Stimulated activated CD8-positive, alpha-beta memory T cell treated with anti-CD3 and anti-CD28 coated beads, Interleukin-15, amount 100 ng/mL, for 1 hour (primary cell): ENCODE measurements around the gene MYT1.
"Not testable (repeated sequence)": the region's sequence is repeated elsewhere in the genome, so short reads cannot be mapped to it uniquely, and the experiment has no call there.

Experiments
- DNase-seq: peaks from one replicate; pipeline ENCODE4 v3.0.0-alpha.2; 2020; ENCODE audit warnings: low read depth

The MYT1 gene

GRCh38 chr20:64164123-64164836, at the start of gene MYT1:
Gene MYT1 (plus strand): TSS chr20:64164452. CDS start chr20:64198862, 34,410 bp downstream.
- no peak for DNase-seq

GRCh38 chr20:64115171-64115911, 48.9 kb upstream of the MYT1 start:
- no peak for DNase-seq

DNA sequence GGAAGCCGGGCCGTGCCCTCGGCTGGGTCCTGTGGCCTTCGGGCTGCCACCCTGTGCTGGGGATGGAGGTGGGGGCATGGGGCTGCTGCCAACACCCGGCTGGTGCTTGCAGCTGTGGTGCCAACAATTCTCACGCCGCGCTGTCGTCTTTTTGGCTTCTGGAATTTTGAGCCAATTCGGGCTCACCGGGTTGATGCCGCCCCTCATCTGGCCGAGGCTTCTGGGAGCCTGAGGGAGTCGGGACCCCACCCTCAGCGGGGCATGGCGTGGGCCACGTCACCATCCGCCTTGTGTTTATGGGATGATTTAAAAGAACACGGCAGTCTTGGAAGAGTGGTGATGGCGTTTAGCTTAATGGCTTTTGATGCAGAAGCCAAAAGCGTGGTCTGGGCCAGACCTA, 48.2 kb upstream of the MYT1 start:
- DNase-seq: no peak

- no peak for DNase-seq
These were observed 47.5 kb upstream of the MYT1 start for GRCh38 chr20:64116541-64117431.

DNA sequence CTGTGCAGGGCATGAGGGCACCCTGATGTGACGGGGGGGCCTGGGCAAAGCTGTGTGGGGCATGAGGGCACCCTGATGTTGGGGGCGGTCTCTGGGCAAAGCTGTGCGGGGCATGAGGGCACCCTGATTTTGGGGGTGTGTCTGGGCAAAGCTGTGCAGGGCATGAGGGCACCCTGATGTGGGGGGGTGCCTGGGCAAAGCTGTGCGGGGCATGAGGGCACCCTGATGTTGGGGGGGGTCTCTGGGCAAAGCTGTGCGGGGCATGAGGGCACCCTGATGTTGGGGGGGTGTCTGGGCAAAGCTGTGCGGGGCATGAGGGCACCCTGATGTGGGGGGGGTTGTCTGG, 46.8 kb upstream of the MYT1 start:
- not testable (repeated sequence) for DNase-seq

DNA sequence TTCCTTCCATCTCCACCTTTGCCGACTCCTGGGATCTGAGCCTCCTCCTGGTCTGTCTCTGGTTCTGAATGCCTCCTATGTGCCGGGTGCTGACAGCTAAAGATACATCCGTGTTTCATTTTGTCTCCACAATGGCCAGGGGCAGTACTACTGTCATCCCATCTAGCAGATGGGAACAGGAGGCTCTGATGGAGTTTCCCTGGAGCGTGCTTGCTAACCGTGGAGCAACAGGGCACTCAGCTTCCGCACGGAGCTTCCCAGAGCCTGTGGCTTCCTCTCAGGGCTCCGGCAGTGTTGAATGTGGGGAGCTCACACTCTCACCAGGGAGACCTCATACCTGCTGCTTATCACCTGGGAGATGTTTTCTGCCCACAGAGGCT, 45.0 kb upstream of the MYT1 start:
- no peak for DNase-seq

- no peak for DNase-seq
These were observed 44.4 kb upstream of the MYT1 start for GRCh38 chr20:64119681-64120341.

- DNase-seq: no peak
These were observed 42.7 kb upstream of the MYT1 start for GRCh38 chr20:64121586-64121985.

- not testable (repeated sequence) for DNase-seq
These were observed 41.3 kb upstream of the MYT1 start for GRCh38 chr20:64122927-64123326.

DNA sequence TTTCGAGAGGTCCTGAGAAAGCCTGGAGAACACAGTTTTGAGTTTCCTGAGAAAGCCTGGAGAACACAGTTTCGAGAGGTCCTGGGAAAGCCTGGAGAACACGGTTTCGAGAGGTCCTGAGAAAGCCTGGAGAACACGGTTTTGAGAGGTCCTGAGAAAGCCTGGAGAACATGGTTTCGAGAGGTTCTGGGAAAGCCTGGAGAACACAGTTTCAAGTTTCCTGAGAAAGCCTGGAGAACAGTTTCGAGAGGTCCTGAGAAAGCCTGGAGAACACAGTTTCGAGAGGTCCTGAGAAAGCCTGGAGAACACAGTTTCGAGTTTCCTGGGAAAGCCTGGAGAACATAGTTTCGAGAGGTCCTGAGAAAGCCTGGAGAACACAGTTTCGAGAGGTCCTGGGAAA, 40.7 kb upstream of the MYT1 start:
- not testable (repeated sequence) for DNase-seq

GRCh38 chr20:64129146-64129782, 35.0 kb upstream of the MYT1 start:
- DNase-seq: no peak

- no peak for DNase-seq
These were observed 34.0 kb upstream of the MYT1 start for GRCh38 chr20:64130271-64130670.

DNA sequence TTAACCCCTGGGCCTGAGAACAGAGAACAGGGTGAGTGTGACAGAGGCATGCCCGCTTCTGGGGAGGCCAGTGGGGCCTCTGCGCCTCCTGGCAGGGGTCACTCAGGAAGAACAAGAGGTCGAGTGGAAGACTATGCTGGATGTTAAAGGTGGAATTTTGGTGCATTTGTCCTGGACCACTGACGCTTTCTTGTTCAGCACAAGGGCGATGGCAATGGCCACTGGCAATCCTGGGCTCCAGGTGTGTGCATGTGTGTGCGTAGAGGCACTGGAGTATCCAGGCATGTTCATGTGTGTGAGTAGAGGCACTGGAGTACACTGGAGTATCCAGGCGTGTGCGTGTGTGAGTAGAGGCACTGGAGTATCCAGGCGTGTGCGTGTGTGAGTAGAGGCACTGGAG, 33.4 kb upstream of the MYT1 start:
- no peak for DNase-seq

GRCh38 chr20:64131406-64131805, 32.8 kb upstream of the MYT1 start:
- no peak for DNase-seq

- no peak for DNase-seq
These were observed 30.3 kb upstream of the MYT1 start for GRCh38 chr20:64133951-64134407.

- not testable (repeated sequence) for DNase-seq
These were observed 29.5 kb upstream of the MYT1 start for GRCh38 chr20:64134744-64135143.

- no peak for DNase-seq
These were observed 28.1 kb upstream of the MYT1 start for GRCh38 chr20:64136004-64136710.

DNA sequence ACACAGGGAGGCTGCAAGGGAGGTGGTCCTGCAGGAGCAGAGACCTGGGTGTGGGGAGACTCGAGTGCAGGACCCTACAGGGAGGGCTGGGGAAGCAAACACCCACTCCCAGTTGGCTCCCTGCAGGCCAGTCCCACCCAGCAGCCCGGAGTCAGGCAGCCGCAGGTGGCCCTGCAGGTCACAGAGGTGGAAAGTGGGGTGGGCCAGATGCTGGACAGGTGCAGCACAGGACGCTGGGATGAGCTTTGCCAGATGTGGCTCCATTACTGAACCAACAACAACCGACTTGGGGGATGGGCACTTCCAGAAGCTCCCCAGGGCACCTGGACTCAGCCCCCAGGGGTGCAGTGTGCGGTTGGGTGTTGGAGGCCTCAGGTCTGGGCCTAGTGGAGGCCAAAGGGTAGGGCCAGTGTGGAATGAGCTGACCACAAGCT, 26.6 kb upstream of the MYT1 start:
- DNase-seq: no peak

DNA sequence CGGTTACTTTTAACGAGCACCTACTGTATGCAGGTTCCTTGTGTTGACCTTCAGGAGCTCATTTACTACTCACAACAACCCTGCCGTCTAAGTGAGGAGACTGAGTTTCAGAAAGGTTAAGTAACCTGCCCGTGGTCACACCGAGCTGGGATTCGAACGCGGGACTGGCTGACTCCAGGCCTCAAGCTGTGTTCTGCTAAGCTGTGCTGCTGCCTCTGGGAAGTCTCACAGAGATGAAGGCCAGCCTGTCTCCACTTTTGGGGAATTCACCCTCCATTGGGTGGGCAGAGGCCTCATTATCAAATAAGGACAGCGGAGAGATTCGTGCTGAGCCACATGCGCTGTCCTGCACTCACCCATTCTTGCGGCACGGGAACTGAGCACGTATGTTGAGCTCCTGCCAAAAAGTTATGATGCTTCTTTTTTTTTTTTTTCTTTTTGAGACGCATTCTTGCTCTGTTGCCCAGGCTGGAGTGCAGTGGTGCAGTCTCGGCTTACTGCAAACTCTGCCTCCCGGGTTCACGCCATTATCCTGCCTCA, 25.9 kb upstream of the MYT1 start:
- no peak for DNase-seq

DNA sequence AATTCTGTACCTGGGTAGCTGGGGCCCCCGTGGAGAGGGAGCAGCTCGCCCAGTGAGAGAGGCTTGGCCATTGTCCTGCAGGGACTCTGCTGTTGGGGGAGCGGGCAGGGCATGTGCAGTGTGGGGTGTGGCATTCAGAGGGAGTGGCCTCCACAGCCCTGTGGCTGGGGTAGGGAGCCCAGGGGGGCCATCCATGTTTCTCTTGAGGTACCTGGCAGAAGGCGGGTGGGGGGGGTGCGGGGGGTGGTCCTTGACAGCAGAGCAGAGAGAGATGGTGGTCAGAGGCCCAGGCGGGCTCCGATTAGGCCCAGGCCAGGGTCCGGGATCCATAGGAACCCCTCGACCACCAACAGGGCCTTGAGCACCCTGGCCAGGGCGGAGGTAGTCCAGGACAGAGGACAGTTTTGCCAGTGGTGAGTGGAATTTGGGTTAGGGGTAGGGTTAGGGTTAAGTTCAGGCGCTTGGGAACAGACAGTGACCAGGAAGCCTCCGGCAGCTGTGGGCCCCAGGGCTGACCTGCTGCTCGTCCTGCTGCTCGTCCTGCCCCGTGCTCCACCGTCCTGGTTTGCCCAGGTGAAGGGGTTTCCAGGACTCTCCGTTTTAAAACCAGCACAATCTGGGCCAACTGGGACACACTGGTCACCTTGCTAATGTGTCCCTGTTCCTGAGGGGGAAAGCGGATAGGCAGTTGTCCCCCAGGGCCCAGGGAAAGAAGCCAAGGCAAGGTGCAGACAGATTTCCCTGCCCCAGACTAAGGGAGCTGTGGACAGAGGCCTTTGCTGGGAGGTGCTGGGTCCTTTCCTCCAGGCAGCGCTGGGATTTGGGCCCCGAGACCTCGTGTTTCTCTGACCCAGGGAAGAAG, 24.8 kb upstream of the MYT1 start:
- DNase-seq: no peak
